Ovary (tissue), 9 donors: ENCODE data around the gene SMAD1. TPM values are rescaled to one million over a fixed set of nuclear protein-coding genes. Genes with fewer than 3 reads are reported as not detected.

Experiments
- DNase-seq, 5 donors: peaks; one replicate each; pipeline ENCODE4 v3.0.0-alpha.2; 2019 to 2020
- H3K27ac ChIP-seq, 2 donors: fragments of 200-600 bp; one replicate each; pipeline versions ENCODE4 v1.5.1 to v1.8.0; 2019 to 2022
- H3K27me3 ChIP-seq: fragments of 200-600 bp; one replicate; pipeline ENCODE4 v1.8.0; 2022
- H3K36me3 ChIP-seq: fragments of 200-600 bp; sonication (generic); one replicate; pipeline ENCODE4 v1.5.1; 2019
- H3K4me1 ChIP-seq: one replicate; pipeline ENCODE4 v1.8.1; 2013; ENCODE audit warnings: mild to moderate bottlenecking, moderate library complexity; ENCODE audit not compliant: insufficient read depth
- H3K4me3 ChIP-seq: fragments of 200-600 bp; sonication (generic); one replicate; pipeline ENCODE4 v1.5.1; 2017
- H3K9me3 ChIP-seq, 2 donors: fragments of 200-600 bp in 1 of 2; sonication (generic) in 1 of 2; one replicate each; pipeline versions ENCODE4 v1.5.1 to v1.8.1; 2013 to 2019; ENCODE audit warnings: mild to moderate bottlenecking in 1 of 2, moderate library complexity in 1 of 2
- CTCF ChIP-seq, 3 donors: fragments of 450-650 bp in 2 of 3; fragments of 200-600 bp in 1 of 3; IDR thresholded peaks; one replicate each; pipeline versions ENCODE4 v1.5.1 to v1.8.0; 2016 to 2022; ENCODE audit warnings: antibody characterized with exemption in 3 of 3, mild to moderate bottlenecking in 1 of 3
- EP300 ChIP-seq: sonication (generic); formaldehyde crosslinking; IDR thresholded peaks from one replicate; pipeline ENCODE4 v1.6.1; 2017; ENCODE audit warnings: antibody characterized with exemption
- POLR2A ChIP-seq: fragments of 450-650 bp; IDR thresholded peaks from one replicate; pipeline ENCODE4 v1.6.1; 2017; ENCODE audit warnings: antibody characterized with exemption, mild to moderate bottlenecking, moderate library complexity
- WGBS, 3 donors: extraction: QIAGEN DNeasy Blood & Tissue Kit in 1 of 3; methylation state at CpG; one replicate each; pipeline versions ENCODE4 v1.1.5 to v1.1.7; 2013 to 2017; 5-methylcytosine and 5-hydroxymethylcytosine counted together
- intact Hi-C, 4 donors: fragments of 100-400 bp; cut with DNase I; formaldehyde crosslinking; loops; one replicate each; pipeline versions ENCODE4 v1.11.0 to v1.15.1; 2022 to 2023
- polyA plus RNA-seq, 2 donors: library from polyadenylated mRNA; stranded (reverse); fragments of 200-250 nt in 1 of 2; fragments of 350-450 nt in 1 of 2; fragmentation: Illumina TruSeq in 1 of 2; extraction: RNeasy Lipid Tissue Mini Kit (QIAGEN cat#74804) in 1 of 2; gene quantifications; one replicate each; pipeline ENCODE4 v1.2.3, GENCODE V29; 2013 to 2014
- total RNA-seq, 7 donors: library from RNA; depleted of rRNA in 2 of 7; stranded (reverse); fragments of >200 nt in 2 of 7; fragmentation: NEBNext Ultra II Directional in 3 of 7; extraction: Animal tissue kit (Norgen Biotek cat#: 25700) in 3 of 7; gene quantifications; one replicate each; pipeline versions ENCODE4 v1.1.0 to v1.2.4, GENCODE V29; 2016 to 2023
- donor health status: DM: no; HTN: no; CAD: no; lungs with moderate emphysema.
- donor health status: DM: no; HTN: no; CAD: no.
- donor health status: Bipolar disorder and iron deficiency.
- donor health status: DM: yes; HTN: yes; CAD: no.
- donor health status: DM: no; HTN: no; CAD: no.
- donor health status: DM: yes; HTN: yes; CAD: no.

SMAD1 gene
- total and polyA plus RNA-seq, 9 donors: 13.6 to 39.5 (median 19.8) TPM

GRCh38 chr4:145533961-145534360 is 52.3 kb downstream of the SMAD1 start:
- Histone ChIP-seq H3K27ac (no peak overlapping the region), H3K9me3 (no peaks in the 10 kb centered on the region), H3K36me3 (no peaks in the 10 kb centered on the region), H3K27me3 (no peaks in the 10 kb centered on the region), H3K4me3 (no peak overlapping the region), H3K4me1 (no peaks in the 10 kb centered on the region)
- no peak for DNase-seq
- 92 to 97% (median 95%) methylated on average over 1 of the region's 1 CpG for WGBS, 3 donors
- intact Hi-C loops: no loop called here
- no peak for TF ChIP-seq CTCF (IDR thresholded peaks at IDR 0.05)
- TF ChIP-seq POLR2A: no peak
- no peak for TF ChIP-seq EP300

GRCh38 chr4:145535202-145535601 is 53.5 kb downstream of the SMAD1 start:
- Histone ChIP-seq H3K27me3 (no peaks in the 10 kb centered on the region), H3K4me3 (no peak overlapping the region), H3K27ac (no peak overlapping the region), H3K9me3 (no peaks in the 10 kb centered on the region), H3K36me3 (no peaks in the 10 kb centered on the region), H3K4me1 (no peaks in the 10 kb centered on the region)
- intact Hi-C loops: no loop called here
- DNase-seq: no peak
- TF ChIP-seq CTCF (IDR thresholded peaks at IDR 0.05) (no peak), EP300 (no peak), POLR2A (no peak)
- 55 to 70% (median 59%) methylated on average over 1 of the region's 1 CpG for WGBS, 3 donors

DNA sequence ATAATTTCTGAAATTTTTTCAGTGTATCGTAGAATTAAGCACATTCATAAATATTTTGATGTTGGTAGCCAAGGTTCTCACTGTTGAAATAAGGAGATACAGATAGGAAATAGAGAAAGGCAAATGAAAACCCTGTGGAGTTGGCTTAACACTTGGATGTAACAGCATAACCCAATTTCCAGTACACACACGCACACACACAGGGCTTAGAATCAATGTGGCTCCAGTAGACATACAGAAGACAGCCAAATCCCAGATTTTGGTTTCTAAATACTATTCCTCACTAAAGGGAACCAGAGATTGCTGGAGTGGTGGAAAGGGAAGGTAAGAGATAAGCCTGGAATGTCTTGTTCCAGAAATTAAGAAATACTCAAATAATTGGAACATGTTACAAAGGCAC is 54.4 kb downstream of the SMAD1 start:
- H3K36me3 ChIP-seq: no peaks in the 10 kb centered on the region
- H3K4me3 ChIP-seq: no peak overlapping the region
- intact Hi-C loops: no loop called here
- TF ChIP-seq CTCF (IDR thresholded peaks at IDR 0.05) (no peak), EP300 (no peak), POLR2A (no peak)
- H3K9me3 ChIP-seq: no peaks in the 10 kb centered on the region
- no peak for DNase-seq
- H3K4me1 ChIP-seq: no peaks in the 10 kb centered on the region
- no peak overlapping the region for H3K27ac ChIP-seq
- 29 to 71% (median 35%) methylated on average over 2 of the region's 2 CpGs for WGBS, 3 donors
- no peaks in the 10 kb centered on the region for H3K27me3 ChIP-seq

DNA sequence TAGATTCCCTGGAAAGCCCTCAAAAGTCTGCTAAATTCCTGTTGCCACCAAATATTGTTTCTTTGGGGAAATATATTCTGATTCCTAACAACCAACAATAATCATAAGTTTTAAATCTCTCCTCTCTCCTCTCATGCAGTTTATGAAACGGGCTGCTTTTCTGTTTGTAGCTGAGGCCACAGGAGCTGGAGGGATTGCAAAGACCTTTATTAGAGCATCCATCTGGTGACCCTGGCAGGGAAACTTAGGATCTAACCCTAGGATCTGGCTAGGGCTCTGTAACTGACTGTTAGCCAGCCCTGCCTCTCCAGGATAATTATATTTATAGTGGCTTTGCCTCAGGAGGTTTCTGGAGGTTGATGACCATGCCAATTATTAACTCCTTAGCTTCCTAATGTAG is 56.9 kb downstream of the SMAD1 start:
- no peaks in the 10 kb centered on the region for H3K9me3 ChIP-seq
- H3K4me3 ChIP-seq: no peak overlapping the region
- intact Hi-C loops: no loop called here
- WGBS, 3 donors: 81 to 98% (median 95%) methylated on average over 1 of the region's 1 CpG
- no peaks in the 10 kb centered on the region for H3K36me3 ChIP-seq
- TF ChIP-seq POLR2A (no peak), EP300 (no peak), CTCF (IDR thresholded peaks at IDR 0.05) (no peak)
- H3K27ac ChIP-seq: no peak overlapping the region
- H3K4me1 ChIP-seq: no peaks in the 10 kb centered on the region
- no peak for DNase-seq
- H3K27me3 ChIP-seq: no peaks in the 10 kb centered on the region

DNA sequence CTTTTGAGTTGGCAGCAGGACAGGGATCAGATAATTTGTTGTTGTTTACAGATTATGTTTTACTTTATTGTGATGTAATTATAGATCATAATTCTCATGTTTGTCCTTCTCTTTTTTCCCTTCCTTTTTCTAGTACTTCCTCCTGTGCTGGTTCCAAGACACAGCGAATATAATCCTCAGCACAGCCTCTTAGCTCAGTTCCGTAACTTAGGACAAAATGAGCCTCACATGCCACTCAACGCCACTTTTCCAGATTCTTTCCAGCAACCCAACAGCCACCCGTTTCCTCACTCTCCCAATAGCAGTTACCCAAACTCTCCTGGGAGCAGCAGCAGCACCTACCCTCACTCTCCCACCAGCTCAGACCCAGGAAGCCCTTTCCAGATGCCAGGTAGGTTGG is 58.0 kb downstream of the SMAD1 start:
- no peak overlapping the region for H3K4me3 ChIP-seq

More for the DNA sequence above, 58.0 kb downstream of the SMAD1 start:
- Histone ChIP-seq H3K36me3 (no peaks in the 10 kb centered on the region), H3K9me3 (no peaks in the 10 kb centered on the region), H3K27ac (no peak overlapping the region), H3K27me3 (no peaks in the 10 kb centered on the region), H3K4me1 (no peaks in the 10 kb centered on the region)
- intact Hi-C loops: no loop called here
- no peak for DNase-seq
- WGBS, 3 donors: 85 to 95% (median 94%) methylated on average over 4 of the region's 4 CpGs
- TF ChIP-seq CTCF (IDR thresholded peaks at IDR 0.05) (no peak), EP300 (no peak), POLR2A (no peak)
